Tibial artery (tissue), 4 donors: Measurements from ENCODE around the gene THAP5.

Experiments used
- DNase-seq, 2 donors: peaks; one replicate each; pipeline ENCODE4 v3.0.0-alpha.2; 2019
- H3K27ac ChIP-seq, 2 donors: fragments of 200-600 bp; sonication (generic) in 1 of 2; 1 replicate in 1 of 2; 2 replicates in 1 of 2; pipeline ENCODE4 v1.5.1; 2018 to 2019; ENCODE audit warnings: mild to moderate bottlenecking in 1 of 2
- H3K27me3 ChIP-seq, 2 donors: fragments of 200-600 bp; sonication (generic) in 1 of 2; one replicate each; pipeline versions ENCODE4 v1.5.1 to v1.6.0; 2016 to 2019
- H3K36me3 ChIP-seq, 3 donors: fragments of 200-600 bp; sonication (generic) in 2 of 3; one replicate each; pipeline ENCODE4 v1.5.1; 2016 to 2019; ENCODE audit warnings: mild to moderate bottlenecking in 2 of 3
- H3K4me1 ChIP-seq, 4 donors: fragments of 200-600 bp; sonication (generic) in 2 of 4; 1 replicate in 3 of 4; 2 replicates in 1 of 4; pipeline ENCODE4 v1.5.1; 2016 to 2019
- H3K4me3 ChIP-seq, 2 donors: fragments of 200-600 bp; sonication (generic) in 1 of 2; 1 replicate in 1 of 2; 2 replicates in 1 of 2; pipeline ENCODE4 v1.5.1; 2018 to 2019; ENCODE audit warnings: mild to moderate bottlenecking in 2 of 2
- H3K9me3 ChIP-seq, 3 donors: fragments of 200-600 bp; sonication (generic) in 1 of 3; one replicate each; pipeline ENCODE4 v1.5.1; 2016 to 2019
- CTCF ChIP-seq, 2 experiments: fragments of 200-600 bp in 1 of 2; fragments of 450-650 bp in 1 of 2; IDR thresholded peaks; one replicate each; pipeline ENCODE4 v1.5.1; 2017 to 2019; ENCODE audit warnings: antibody characterized with exemption in 2 of 2, mild to moderate bottlenecking in 1 of 2, moderate library complexity in 1 of 2
- intact Hi-C: fragments of 100-400 bp; cut with DNase I; formaldehyde crosslinking; loops from one replicate; pipeline ENCODE4 v1.15.0; 2023; ENCODE audit warnings: low total_unique reads

Gene THAP5

GRCh38 chr7:108611268-108611667, 41.8 kb upstream of the THAP5 start:
- TF ChIP-seq CTCF (IDR thresholded peaks at IDR 0.05), result no peak
- no peak overlapping the region for H3K4me3 ChIP-seq
- no peak for DNase-seq
- H3K9me3 ChIP-seq, result no peaks in the 10 kb centered on the region
- intact Hi-C loops, result no loop called here
- no peaks in the 10 kb centered on the region for H3K27me3 ChIP-seq
- H3K4me1 ChIP-seq, result no peaks in the 10 kb centered on the region
- no peak overlapping the region for H3K27ac ChIP-seq
- H3K36me3 ChIP-seq, result no peaks in the 10 kb centered on the region

DNA sequence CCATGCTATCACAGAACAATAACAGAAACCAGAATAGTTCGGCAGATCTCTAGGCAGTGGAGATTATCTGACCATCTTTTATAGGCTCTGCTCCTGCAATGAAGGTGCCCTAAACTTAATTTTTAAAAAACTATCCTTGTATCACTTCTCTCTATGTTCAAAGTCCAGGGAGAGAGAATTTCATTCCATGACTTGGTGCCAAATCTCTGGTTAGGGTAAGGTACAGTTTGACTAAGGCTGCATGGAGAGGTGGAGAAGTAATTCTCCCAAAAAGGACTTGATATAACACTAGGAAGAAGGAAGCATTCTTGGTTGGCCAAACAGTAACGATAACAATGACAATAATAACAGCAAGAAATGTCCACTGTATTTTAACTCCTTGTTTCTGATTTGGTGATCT, 40.1 kb upstream of the THAP5 start:
- Histone ChIP-seq H3K36me3 (no peaks in the 10 kb centered on the region), H3K4me1 (no peaks in the 10 kb centered on the region), H3K9me3 (no peaks in the 10 kb centered on the region), H3K4me3 (no peak overlapping the region), H3K27ac (no peak overlapping the region), H3K27me3 (no peaks in the 10 kb centered on the region)
- intact Hi-C loops, result no loop called here
- DNase-seq, result no peak
- TF ChIP-seq CTCF (IDR thresholded peaks at IDR 0.05), result no peak

GRCh38 chr7:108605559-108606201, 36.2 kb upstream of the THAP5 start:
- intact Hi-C loops, result no loop called here
- TF ChIP-seq CTCF (IDR thresholded peaks at IDR 0.05), result no peak

GRCh38 chr7:108604307-108605077, 35.0 kb upstream of the THAP5 start:
- no peak for TF ChIP-seq CTCF (IDR thresholded peaks at IDR 0.05)
- Histone ChIP-seq H3K4me3 (no peak overlapping the region), H3K4me1 (no peaks in the 10 kb centered on the region), H3K27ac (no peak overlapping the region), H3K9me3 (no peaks in the 10 kb centered on the region), H3K27me3 (no peaks in the 10 kb centered on the region), H3K36me3 (no peaks in the 10 kb centered on the region)
- no peak for DNase-seq
- intact Hi-C loops, result no loop called here

More at GRCh38 chr7:108605559-108606201, 36.2 kb upstream of the THAP5 start:
- no peak overlapping the region for H3K4me3 ChIP-seq
- DNase-seq, result no peak
- H3K27ac ChIP-seq, result no peak overlapping the region
- no peaks in the 10 kb centered on the region for H3K9me3 ChIP-seq
- H3K27me3 ChIP-seq, result no peaks in the 10 kb centered on the region
- H3K36me3 ChIP-seq, result no peaks in the 10 kb centered on the region
- no peaks in the 10 kb centered on the region for H3K4me1 ChIP-seq

- intact Hi-C loops, result no loop called here
Observed at GRCh38 chr7:108603656-108604306, 34.3 kb upstream of the THAP5 start.

More at GRCh38 chr7:108603656-108604306, 34.3 kb upstream of the THAP5 start:
- DNase-seq, result no peak
- H3K4me3 ChIP-seq, result no peak overlapping the region
- no peak overlapping the region for H3K27ac ChIP-seq
- H3K4me1 ChIP-seq, result no peaks in the 10 kb centered on the region
- no peak for TF ChIP-seq CTCF (IDR thresholded peaks at IDR 0.05)
- H3K36me3 ChIP-seq, result no peaks in the 10 kb centered on the region
- H3K9me3 ChIP-seq, result no peaks in the 10 kb centered on the region
- H3K27me3 ChIP-seq, result no peaks in the 10 kb centered on the region
